Measurements from ENCODE around the gene ANGPTL8. TPM values are rescaled to one million over a fixed set of nuclear protein-coding genes. Genes with fewer than 3 reads are reported as not detected.

Gene ANGPTL8
- polyA plus RNA-seq, 2 of the 4 experiments (the other 2 are of a cell fraction), result 0.12 TPM; not detected in 1

DNA sequence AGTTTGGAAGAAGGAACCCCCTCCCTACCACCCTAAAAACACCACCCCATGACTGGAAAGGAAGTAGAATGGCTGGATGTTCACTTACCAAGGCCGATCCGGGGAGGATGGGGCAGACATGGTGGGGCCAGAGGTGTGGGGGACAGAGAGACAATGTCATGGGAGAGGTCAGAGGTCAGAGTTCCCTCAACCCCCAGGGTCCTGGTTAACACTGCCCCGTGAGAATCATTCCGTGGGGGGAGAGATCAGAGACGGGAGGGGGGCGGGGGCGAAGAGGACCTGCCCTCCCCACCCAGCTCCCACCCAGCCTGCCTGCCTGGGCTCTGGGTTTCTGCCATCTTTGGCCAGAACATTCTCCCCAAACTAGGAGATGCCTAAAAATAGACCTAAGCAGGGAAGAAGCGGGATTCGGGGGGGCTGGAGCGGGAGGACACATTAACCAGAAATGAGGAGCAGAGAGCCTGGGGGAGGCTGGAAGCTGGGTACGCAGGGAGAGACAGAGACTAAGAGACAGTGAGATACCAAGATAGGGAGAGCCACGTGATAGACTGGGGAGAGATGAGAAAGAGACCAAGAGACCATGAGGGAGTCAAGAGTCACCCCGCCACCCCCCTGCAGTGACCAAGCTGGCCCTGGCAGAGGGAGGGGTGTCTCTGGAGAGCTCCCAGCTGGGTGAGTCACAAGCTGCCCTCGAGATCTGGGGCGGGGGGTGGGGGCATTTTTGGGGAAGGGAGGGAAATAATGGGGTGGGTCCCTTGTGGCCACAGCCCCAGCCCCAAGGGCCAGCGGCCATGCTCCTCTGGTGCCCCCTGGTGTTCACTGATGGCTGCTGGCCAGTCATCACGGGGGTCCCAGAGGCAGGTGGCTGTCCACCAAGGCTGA lies 36.0 kb upstream of the ANGPTL8 start:
- H3K4me2 ChIP-seq, result peak overlapping the region; percentile 60
- peaks cover 35% of the 10 kb centered on the region for H3K4me1 ChIP-seq
- no peaks in the 10 kb centered on the region for H3K9me3 ChIP-seq
- ChIA-PET POLR2A (interaction anchor here (0.6 to 1.8 kb wide), 2 partner anchors 65 to 78 kb away, joined by 9 to 18 read pairs; no protein-coding TSS in a partner anchor), CTCF (interaction anchor here (1.0 to 5.6 kb wide), 11 partner anchors 10 to 240 kb away, joined by 3 to 57 read pairs (median 5); no protein-coding TSS in a partner anchor)
- peak overlapping the region; percentile 93 to 98 for H3K27ac ChIP-seq
- DNase-seq (ENCODE audit: low read depth in 1 of 2, low spot score in 1 of 2), result peak; percentile 64 to 72
- no peak for FAIRE-seq
- peak; percentile 79 to 81 for ATAC-seq
- WGBS (ENCODE audit: missing lambda C conversion rate), result 36% methylated on average over 9 of the region's 17 CpGs
- no peak overlapping the region for H3K4me3 ChIP-seq
- TF ChIP-seq FOSL2 (IDR thresholded peaks at IDR 0.05), result 0 out of 2 replicates have a peak, but pooled peaks have one; percentile 21
- TF ChIP-seq FOSL2 (CRISPR knock-in tag; IDR thresholded peaks at IDR 0.05), result 0 out of 2 replicates have a peak, but pooled peaks have one; percentile 37
- no peak for TF ChIP-seq NFE2L2 (conservative IDR thresholded peaks at IDR 0.05; ENCODE audit: low read length)
- no peak for TF ChIP-seq MAFK (IDR thresholded peaks at IDR 0.05; ENCODE audit: partially characterized antibody)
- no peak for TF ChIP-seq MAZ (IDR thresholded peaks at IDR 0.05; ENCODE audit: borderline replicate concordance, low read depth, low read length)
- TF ChIP-seq JUN (IDR thresholded peaks at IDR 0.05), result peak in 1 of 2 experiments; percentile 38; a peak in 2 of 5 replicates
- peak; percentile 83 to 96 for TF ChIP-seq RAD21 (conservative IDR thresholded peaks at IDR 0.05 in 1 of 2, IDR thresholded peaks at IDR 0.05 in 1 of 2)
- TF ChIP-seq CTCF (IDR thresholded peaks at IDR 0.05), result peak; percentile 80
- TF ChIP-seq, protein P1, sequence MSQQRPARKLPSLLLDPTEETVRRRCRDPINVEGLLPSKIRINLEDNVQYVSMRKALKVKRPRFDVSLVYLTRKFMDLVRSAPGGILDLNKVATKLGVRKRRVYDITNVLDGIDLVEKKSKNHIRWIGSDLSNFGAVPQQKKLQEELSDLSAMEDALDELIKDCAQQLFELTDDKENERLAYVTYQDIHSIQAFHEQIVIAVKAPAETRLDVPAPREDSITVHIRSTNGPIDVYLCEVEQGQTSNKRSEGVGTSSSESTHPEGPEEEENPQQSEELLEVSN (IDR thresholded peaks at IDR 0.05; ENCODE audit: borderline replicate concordance, low read depth), result 0 out of 2 replicates have a peak, but pooled peaks have one; percentile 45
- TF ChIP-seq, protein P2, sequence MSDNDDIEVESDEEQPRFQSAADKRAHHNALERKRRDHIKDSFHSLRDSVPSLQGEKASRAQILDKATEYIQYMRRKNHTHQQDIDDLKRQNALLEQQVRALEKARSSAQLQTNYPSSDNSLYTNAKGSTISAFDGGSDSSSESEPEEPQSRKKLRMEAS (IDR thresholded peaks at IDR 0.05), result peak; percentile 43; the same call in 1 of the 2 replicates
- peak; percentile 95 for TF ChIP-seq SMC3 (IDR thresholded peaks at IDR 0.05)
- TF ChIP-seq RNF2 (IDR thresholded peaks at IDR 0.05; ENCODE audit: borderline replicate concordance, low read depth), result no peak

DNA sequence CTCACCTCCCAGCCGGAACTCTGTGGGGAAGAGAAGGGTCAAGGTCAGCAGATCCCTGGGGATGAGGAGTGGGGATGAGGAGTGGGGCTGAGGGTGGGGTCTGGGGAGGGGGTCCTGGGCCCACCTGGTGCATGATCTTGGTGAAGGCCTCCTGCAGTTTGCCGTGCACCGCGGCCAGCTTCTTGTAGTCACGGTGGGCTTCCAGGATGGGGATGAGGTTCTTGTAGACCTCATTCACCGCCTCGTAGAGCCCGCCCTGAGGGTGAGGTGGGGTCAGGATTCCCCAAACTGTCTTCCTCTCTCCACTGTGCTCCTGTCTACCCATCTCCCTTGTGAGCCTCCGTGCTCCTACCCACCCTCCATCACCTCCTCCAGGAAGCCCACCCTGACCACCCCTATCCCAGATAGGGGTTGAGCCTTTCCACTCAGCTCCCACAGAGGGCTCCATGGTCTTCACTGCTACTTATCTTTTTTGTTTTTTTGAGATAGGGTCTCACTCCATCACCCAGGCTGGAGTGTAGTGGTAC lies 35.3 kb upstream of the ANGPTL8 start:
- ChIA-PET CTCF (interaction anchor here (0.7 to 5.6 kb wide), 17 partner anchors 10 to 271 kb away, joined by 3 to 57 read pairs (median 3); no protein-coding TSS in a partner anchor), POLR2A (interaction anchor here (0.6 to 1.8 kb wide), 2 partner anchors 65 to 79 kb away, joined by 9 to 18 read pairs; no protein-coding TSS in a partner anchor)
- Histone ChIP-seq H3K9me3 (no peaks in the 10 kb centered on the region), H3K4me1 (peaks cover 28% of the 10 kb centered on the region), H3K27ac (peak overlapping the region; percentile 93 to 98), H3K4me3 (no peak overlapping the region), H3K4me2 (peak overlapping the region; percentile 60; the same call in 2 of the 3 replicates)
- ATAC-seq (no peak), FAIRE-seq (no peak), DNase-seq (ENCODE audit: low read depth in 1 of 2, low spot score in 1 of 2) (no peak)
- TF ChIP-seq CTCF (IDR thresholded peaks at IDR 0.05) (no peak; the same call in 2 of the 3 replicates), ZFP36 (IDR thresholded peaks at IDR 0.05; ENCODE audit: borderline replicate concordance, partially characterized antibody) (peak; percentile 65)
- WGBS (ENCODE audit: missing lambda C conversion rate), result 87% methylated on average over 5 of the region's 9 CpGs

DNA sequence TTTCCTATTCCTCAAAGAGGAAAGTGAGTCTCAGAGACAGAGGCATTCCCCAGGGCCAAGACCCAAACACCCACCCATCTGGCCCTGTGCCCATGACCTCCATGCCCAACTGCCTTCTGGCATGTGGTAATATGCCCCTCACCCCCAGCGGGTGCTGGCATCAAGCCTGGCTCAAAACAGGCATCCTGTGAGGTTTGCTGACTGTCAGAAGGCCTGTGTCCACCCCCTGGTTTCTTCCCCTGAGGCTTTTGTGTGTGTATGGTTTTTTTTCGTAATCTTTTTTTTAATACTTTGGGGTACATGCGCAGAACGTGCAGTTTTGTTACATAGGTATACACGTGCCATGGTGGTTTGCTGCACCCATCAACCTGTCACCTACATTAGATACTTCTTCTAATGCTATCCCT lies 34.5 kb upstream of the ANGPTL8 start:
- FAIRE-seq (no peak), DNase-seq (ENCODE audit: low read depth in 1 of 2, low spot score in 1 of 2) (no peak), ATAC-seq (no peak)
- H3K9me3 ChIP-seq, result no peaks in the 10 kb centered on the region
- no peak overlapping the region for H3K4me2 ChIP-seq
- ChIA-PET POLR2A (no interaction called here), CTCF (interaction anchor here (0.8 to 5.6 kb wide), 9 partner anchors 19 to 239 kb away, joined by 3 to 57 read pairs (median 4); no protein-coding TSS in a partner anchor)
- no peak overlapping the region for H3K4me3 ChIP-seq
- peaks cover 28% of the 10 kb centered on the region for H3K4me1 ChIP-seq
- 82% methylated on average over 5 of the region's 5 CpGs for WGBS (ENCODE audit: missing lambda C conversion rate)
- peak overlapping the region in 1 of 2 experiments; percentile 98; a peak in 3 of 6 replicates for H3K27ac ChIP-seq
- TF ChIP-seq HOXA7 (CRISPR knock-in tag; IDR thresholded peaks at IDR 0.05) (no peak), SMC3 (IDR thresholded peaks at IDR 0.05) (no peak), EHMT2 (IDR thresholded peaks at IDR 0.05; ENCODE audit: low read depth) (no peak), HOXB5 (CRISPR knock-in tag; IDR thresholded peaks at IDR 0.05) (no peak), PBX3 (IDR thresholded peaks at IDR 0.05) (no peak), KDM5A (IDR thresholded peaks at IDR 0.05) (no peak), CHD2 (IDR thresholded peaks at IDR 0.05; ENCODE audit: low read length, partially characterized antibody) (no peak), RARB (CRISPR knock-in tag; IDR thresholded peaks at IDR 0.05) (no peak)
- TF ChIP-seq, protein P1 (IDR thresholded peaks at IDR 0.05; ENCODE audit: borderline replicate concordance, low read depth), result no peak
- TF ChIP-seq, protein P3, sequence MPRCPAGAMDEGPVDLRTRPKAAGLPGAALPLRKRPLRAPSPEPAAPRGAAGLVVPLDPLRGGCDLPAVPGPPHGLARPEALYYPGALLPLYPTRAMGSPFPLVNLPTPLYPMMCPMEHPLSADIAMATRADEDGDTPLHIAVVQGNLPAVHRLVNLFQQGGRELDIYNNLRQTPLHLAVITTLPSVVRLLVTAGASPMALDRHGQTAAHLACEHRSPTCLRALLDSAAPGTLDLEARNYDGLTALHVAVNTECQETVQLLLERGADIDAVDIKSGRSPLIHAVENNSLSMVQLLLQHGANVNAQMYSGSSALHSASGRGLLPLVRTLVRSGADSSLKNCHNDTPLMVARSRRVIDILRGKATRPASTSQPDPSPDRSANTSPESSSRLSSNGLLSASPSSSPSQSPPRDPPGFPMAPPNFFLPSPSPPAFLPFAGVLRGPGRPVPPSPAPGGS (IDR thresholded peaks at IDR 0.05), result no peak

Measured in A549 (cell line).